ENCODE data around the gene ANKRD40. TPM values are rescaled to one million over a fixed set of nuclear protein-coding genes. Genes with fewer than 3 reads are reported as not detected.
A peak's percentile ranks its signal among the peaks of the same experiment; 100 is the strongest.

The ANKRD40 gene
- total and polyA plus RNA-seq, 9 of the 15 experiments (the other 6 are each of a cell fraction or from before 2014, with no cell fraction given) = 9.0 to 28.9 (median 27.7) TPM

DNA sequence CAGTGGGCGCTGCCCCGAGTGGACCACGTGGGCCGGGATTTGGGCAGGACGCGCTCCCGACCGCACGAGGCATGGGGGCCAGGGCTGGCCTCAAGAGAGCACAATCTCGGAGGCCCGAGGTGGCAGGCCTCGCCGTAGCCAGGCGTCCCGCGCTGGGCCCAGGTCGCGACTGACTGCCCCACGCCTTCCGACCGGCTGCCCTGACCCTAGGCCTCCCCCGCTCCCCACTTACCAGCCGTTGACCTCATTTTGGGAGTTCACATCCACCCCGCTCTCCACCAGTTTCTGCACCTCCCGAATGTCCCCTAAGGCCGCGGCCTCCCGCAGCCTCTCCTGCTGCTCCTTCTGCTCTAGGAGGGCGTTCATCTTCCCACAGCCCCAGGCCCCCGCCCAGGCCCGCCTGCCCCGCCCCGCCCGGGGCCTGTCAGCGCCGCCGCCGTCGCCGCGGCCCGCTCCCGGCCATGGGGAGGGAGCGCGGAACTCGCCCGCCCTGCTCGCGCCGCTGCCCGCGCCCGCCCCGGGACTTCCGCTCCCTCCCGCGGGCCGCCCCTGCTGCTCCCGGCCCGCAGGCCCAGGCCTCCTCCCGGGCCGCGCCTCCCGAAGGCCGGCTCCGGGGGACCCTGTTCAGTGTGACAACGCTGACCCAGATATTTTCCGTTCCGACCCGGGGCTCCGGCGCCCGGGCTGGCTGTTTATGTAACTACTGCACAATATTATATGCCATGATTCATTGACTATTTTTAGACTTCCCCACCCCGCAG is at the start of gene ANKRD40 (continued):
- TF ChIP-seq, protein P1, sequence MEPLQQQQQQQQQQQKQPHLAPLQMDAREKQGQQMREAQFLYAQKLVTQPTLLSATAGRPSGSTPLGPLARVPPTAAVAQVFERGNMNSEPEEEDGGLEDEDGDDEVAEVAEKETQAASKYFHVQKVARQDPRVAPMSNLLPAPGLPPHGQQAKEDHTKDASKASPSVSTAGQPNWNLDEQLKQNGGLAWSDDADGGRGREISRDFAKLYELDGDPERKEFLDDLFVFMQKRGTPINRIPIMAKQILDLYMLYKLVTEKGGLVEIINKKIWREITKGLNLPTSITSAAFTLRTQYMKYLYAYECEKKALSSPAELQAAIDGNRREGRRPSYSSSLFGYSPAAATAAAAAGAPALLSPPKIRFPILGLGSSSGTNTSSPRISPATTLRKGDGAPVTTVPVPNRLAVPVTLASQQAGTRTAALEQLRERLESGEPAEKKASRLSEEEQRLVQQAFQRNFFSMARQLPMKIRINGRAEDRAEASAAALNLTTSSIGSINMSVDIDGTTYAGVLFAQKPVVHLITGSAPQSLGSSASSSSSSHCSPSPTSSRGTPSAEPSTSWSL (CRISPR knock-in tag; IDR thresholded peaks at IDR 0.05; ENCODE audit: borderline replicate concordance) = no peak
- TF ChIP-seq DNMT1 (IDR thresholded peaks at IDR 0.05) = no peak
- TF ChIP-seq CBX8 (IDR thresholded peaks at IDR 0.05; ENCODE audit: borderline replicate concordance, extremely low read depth, low read depth, low read length, poor library complexity, severe bottlenecking) = no peak
- 0 out of 2 replicates have a peak, but pooled peaks have one; percentile 35 for TF ChIP-seq BCOR (IDR thresholded peaks at IDR 0.05)
- TF ChIP-seq, protein P2, sequence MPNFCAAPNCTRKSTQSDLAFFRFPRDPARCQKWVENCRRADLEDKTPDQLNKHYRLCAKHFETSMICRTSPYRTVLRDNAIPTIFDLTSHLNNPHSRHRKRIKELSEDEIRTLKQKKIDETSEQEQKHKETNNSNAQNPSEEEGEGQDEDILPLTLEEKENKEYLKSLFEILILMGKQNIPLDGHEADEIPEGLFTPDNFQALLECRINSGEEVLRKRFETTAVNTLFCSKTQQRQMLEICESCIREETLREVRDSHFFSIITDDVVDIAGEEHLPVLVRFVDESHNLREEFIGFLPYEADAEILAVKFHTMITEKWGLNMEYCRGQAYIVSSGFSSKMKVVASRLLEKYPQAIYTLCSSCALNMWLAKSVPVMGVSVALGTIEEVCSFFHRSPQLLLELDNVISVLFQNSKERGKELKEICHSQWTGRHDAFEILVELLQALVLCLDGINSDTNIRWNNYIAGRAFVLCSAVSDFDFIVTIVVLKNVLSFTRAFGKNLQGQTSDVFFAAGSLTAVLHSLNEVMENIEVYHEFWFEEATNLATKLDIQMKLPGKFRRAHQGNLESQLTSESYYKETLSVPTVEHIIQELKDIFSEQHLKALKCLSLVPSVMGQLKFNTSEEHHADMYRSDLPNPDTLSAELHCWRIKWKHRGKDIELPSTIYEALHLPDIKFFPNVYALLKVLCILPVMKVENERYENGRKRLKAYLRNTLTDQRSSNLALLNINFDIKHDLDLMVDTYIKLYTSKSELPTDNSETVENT (CRISPR knock-in tag; IDR thresholded peaks at IDR 0.05) = peak; percentile 53
- TF ChIP-seq SRF (CRISPR knock-in tag; IDR thresholded peaks at IDR 0.05) = no peak; a peak in 1 of 4 replicates
- TF ChIP-seq ZNF239 (CRISPR knock-in tag; IDR thresholded peaks at IDR 0.05) = 0 out of 2 replicates have a peak, but pooled peaks have one; percentile 19
- peak; percentile 71; the same call in 1 of the 2 replicates for TF ChIP-seq POLR2AphosphoS5 (IDR thresholded peaks at IDR 0.05; ENCODE audit: control insufficient read depth, insufficient read depth, low read depth, low read length)
- 0 out of 2 replicates have a peak, but pooled peaks have one; percentile 54 for TF ChIP-seq ZBED1 (IDR thresholded peaks at IDR 0.05)
- TF ChIP-seq, protein P3, sequence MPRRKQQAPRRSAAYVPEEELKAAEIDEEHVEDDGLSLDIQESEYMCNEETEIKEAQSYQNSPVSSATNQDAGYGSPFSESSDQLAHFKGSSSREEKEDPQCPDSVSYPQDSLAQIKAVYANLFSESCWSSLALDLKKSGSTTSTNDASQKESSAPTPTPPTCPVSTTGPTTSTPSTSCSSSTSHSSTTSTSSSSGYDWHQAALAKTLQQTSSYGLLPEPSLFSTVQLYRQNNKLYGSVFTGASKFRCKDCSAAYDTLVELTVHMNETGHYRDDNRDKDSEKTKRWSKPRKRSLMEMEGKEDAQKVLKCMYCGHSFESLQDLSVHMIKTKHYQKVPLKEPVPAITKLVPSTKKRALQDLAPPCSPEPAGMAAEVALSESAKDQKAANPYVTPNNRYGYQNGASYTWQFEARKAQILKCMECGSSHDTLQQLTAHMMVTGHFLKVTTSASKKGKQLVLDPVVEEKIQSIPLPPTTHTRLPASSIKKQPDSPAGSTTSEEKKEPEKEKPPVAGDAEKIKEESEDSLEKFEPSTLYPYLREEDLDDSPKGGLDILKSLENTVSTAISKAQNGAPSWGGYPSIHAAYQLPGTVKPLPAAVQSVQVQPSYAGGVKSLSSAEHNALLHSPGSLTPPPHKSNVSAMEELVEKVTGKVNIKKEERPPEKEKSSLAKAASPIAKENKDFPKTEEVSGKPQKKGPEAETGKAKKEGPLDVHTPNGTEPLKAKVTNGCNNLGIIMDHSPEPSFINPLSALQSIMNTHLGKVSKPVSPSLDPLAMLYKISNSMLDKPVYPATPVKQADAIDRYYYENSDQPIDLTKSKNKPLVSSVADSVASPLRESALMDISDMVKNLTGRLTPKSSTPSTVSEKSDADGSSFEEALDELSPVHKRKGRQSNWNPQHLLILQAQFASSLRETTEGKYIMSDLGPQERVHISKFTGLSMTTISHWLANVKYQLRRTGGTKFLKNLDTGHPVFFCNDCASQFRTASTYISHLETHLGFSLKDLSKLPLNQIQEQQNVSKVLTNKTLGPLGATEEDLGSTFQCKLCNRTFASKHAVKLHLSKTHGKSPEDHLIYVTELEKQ (CRISPR knock-in tag; IDR thresholded peaks at IDR 0.05) = no peak
- TF ChIP-seq ZEB2 (IDR thresholded peaks at IDR 0.05) = peak; percentile 89
- TF ChIP-seq SP1 (CRISPR knock-in tag; IDR thresholded peaks at IDR 0.05) = peak; percentile 68; the same call in 1 of the 2 replicates
- TF ChIP-seq, protein P4, sequence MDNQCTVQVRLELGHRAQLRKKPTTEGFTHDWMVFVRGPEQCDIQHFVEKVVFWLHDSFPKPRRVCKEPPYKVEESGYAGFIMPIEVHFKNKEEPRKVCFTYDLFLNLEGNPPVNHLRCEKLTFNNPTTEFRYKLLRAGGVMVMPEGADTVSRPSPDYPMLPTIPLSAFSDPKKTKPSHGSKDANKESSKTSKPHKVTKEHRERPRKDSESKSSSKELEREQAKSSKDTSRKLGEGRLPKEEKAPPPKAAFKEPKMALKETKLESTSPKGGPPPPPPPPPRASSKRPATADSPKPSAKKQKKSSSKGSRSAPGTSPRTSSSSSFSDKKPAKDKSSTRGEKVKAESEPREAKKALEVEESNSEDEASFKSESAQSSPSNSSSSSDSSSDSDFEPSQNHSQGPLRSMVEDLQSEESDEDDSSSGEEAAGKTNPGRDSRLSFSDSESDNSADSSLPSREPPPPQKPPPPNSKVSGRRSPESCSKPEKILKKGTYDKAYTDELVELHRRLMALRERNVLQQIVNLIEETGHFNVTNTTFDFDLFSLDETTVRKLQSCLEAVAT (IDR thresholded peaks at IDR 0.05) = 0 out of 4 replicates have a peak, but pooled peaks of 1 of the 2 experiments have one; percentile 23
- peak; percentile 93 for TF ChIP-seq FOSL1 (tag; conservative IDR thresholded peaks at IDR 0.05)
- no peak for TF ChIP-seq ZNF830 (CRISPR knock-in tag; IDR thresholded peaks at IDR 0.05)
- TF ChIP-seq PTBP1 (IDR thresholded peaks at IDR 0.05; ENCODE audit: low read depth, low read length) = peak; percentile 50; the same call in 1 of the 2 replicates
- peak; percentile 3; the same call in 1 of the 2 replicates for TF ChIP-seq NFIC (IDR thresholded peaks at IDR 0.05)
- TF ChIP-seq SIX5 (IDR thresholded peaks at IDR 0.05; ENCODE audit: borderline replicate concordance in 1 of 2, insufficient read depth in 1 of 2, low read depth in 1 of 2, low read length in 2 of 2) = peak; percentile 45 to 52; a peak in 3 of 4 replicates
